ENCODE results near the gene TSC22D4.
A peak's percentile ranks its signal among the peaks of the same experiment; 100 is the strongest.

The TSC22D4 gene

DNA sequence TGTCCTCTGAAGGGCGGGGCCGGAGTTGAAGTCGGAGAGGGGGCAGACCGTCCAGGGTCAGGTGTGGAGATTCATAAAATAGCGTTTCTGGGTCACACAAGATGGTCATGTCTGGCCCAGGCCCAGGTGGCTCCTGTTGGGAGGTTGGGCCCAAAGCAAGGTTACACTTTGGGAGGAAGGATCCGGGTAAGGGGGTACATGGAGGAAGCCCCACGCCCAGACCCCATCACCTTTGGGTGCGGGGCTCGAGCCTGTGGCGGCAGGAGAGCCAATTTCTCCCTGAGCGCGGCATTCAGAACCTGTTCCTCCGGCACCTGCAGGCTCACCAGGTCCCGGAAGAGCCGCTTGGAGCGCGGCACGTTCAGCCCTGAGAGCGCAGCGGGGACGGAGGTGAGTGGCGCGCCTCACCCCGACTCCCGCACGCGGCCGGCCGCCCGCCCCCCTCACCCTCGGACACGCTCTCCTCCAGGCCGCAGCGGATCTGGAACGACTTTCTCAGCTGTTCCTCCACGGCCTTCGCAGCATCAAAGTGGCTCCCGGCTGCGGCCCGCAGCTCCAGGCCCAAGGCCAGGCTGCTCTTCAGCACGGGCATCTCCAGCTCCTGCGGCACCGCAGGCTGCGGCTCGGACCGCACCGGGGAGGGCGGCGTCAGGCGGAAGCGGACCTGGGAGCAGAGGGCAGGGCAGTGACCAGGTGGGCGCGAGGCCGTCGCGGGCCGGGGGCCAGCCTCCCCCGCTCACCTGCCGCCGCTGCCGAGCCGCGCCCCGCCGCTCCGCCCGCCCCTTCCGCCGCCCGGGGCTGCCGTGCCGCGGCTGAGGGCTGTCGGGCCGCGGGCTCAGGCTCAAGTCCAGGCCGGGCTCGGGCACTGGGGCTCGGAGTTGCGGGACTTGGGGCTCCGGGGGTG lies 43.4 kb downstream of the TSC22D4 start (continued):
- TF ChIP-seq IKZF3 (tag by site-specific recombination; IDR thresholded peaks at IDR 0.05) (no peak), YY2 (tag by site-specific recombination; IDR thresholded peaks at IDR 0.05) (no peak), ZNF366 (tag by site-specific recombination; conservative IDR thresholded peaks at IDR 0.05) (no peak), ZNF174 (tag by site-specific recombination; IDR thresholded peaks at IDR 0.05) (no peak), ZNF555 (tag by site-specific recombination; conservative IDR thresholded peaks at IDR 0.05) (no peak), ZNF623 (tag by site-specific recombination; IDR thresholded peaks at IDR 0.05) (no peak), MEIS1 (CRISPR knock-in tag; IDR thresholded peaks at IDR 0.05; ENCODE audit: borderline replicate concordance) (no peak; the same call in 1 of the 2 replicates), ZNF510 (tag by site-specific recombination; IDR thresholded peaks at IDR 0.05; ENCODE audit: insufficient replicate concordance) (no peak), ZNF2 (tag by site-specific recombination; IDR thresholded peaks at IDR 0.05) (peak; percentile 73; the same call in 1 of the 2 replicates), KLF7 (tag by site-specific recombination; IDR thresholded peaks at IDR 0.05; ENCODE audit: borderline replicate concordance) (no peak; the same call in 1 of the 2 replicates), ZBTB20 (tag by site-specific recombination; IDR thresholded peaks at IDR 0.05) (peak; percentile 15; the same call in 1 of the 2 replicates), HOXA7 (CRISPR knock-in tag; IDR thresholded peaks at IDR 0.05; ENCODE audit: borderline replicate concordance) (no peak), ZNF16 (tag by site-specific recombination; IDR thresholded peaks at IDR 0.05; ENCODE audit: low read depth) (no peak), ZNF658 (tag by site-specific recombination; IDR thresholded peaks at IDR 0.05) (no peak), ZNF549 (tag by site-specific recombination; IDR thresholded peaks at IDR 0.05) (no peak), GLI2 (tag by site-specific recombination; IDR thresholded peaks at IDR 0.05; ENCODE audit: borderline replicate concordance, low read depth) (no peak), ZFP3 (tag by site-specific recombination; IDR thresholded peaks at IDR 0.05; ENCODE audit: low read depth) (no peak)
- TF ChIP-seq, protein P1, sequence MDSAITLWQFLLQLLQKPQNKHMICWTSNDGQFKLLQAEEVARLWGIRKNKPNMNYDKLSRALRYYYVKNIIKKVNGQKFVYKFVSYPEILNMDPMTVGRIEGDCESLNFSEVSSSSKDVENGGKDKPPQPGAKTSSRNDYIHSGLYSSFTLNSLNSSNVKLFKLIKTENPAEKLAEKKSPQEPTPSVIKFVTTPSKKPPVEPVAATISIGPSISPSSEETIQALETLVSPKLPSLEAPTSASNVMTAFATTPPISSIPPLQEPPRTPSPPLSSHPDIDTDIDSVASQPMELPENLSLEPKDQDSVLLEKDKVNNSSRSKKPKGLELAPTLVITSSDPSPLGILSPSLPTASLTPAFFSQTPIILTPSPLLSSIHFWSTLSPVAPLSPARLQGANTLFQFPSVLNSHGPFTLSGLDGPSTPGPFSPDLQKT (IDR thresholded peaks at IDR 0.05; ENCODE audit: borderline replicate concordance, low read depth, low read length): no peak
- TF ChIP-seq, protein P2, sequence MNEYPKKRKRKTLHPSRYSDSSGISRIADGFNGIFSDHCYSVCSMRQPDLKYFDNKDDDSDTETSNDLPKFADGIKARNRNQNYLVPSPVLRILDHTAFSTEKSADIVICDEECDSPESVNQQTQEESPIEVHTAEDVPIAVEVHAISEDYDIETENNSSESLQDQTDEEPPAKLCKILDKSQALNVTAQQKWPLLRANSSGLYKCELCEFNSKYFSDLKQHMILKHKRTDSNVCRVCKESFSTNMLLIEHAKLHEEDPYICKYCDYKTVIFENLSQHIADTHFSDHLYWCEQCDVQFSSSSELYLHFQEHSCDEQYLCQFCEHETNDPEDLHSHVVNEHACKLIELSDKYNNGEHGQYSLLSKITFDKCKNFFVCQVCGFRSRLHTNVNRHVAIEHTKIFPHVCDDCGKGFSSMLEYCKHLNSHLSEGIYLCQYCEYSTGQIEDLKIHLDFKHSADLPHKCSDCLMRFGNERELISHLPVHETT (tag by site-specific recombination; IDR thresholded peaks at IDR 0.05): no peak
- TF ChIP-seq, protein P3, sequence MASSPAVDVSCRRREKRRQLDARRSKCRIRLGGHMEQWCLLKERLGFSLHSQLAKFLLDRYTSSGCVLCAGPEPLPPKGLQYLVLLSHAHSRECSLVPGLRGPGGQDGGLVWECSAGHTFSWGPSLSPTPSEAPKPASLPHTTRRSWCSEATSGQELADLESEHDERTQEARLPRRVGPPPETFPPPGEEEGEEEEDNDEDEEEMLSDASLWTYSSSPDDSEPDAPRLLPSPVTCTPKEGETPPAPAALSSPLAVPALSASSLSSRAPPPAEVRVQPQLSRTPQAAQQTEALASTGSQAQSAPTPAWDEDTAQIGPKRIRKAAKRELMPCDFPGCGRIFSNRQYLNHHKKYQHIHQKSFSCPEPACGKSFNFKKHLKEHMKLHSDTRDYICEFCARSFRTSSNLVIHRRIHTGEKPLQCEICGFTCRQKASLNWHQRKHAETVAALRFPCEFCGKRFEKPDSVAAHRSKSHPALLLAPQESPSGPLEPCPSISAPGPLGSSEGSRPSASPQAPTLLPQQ (tag by site-specific recombination; IDR thresholded peaks at IDR 0.05): peak; percentile 67
- TF ChIP-seq, protein P4, sequence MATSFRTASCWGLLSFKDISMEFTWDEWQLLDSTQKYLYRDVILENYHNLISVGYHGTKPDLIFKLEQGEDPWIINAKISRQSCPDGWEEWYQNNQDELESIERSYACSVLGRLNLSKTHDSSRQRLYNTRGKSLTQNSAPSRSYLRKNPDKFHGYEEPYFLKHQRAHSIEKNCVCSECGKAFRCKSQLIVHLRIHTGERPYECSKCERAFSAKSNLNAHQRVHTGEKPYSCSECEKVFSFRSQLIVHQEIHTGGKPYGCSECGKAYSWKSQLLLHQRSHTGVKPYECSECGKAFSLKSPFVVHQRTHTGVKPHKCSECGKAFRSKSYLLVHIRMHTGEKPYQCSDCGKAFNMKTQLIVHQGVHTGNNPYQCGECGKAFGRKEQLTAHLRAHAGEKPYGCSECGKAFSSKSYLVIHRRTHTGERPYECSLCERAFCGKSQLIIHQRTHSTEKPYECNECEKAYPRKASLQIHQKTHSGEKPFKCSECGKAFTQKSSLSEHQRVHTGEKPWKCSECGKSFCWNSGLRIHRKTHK (tag by site-specific recombination; IDR thresholded peaks at IDR 0.05): no peak
- TF ChIP-seq, protein P5, sequence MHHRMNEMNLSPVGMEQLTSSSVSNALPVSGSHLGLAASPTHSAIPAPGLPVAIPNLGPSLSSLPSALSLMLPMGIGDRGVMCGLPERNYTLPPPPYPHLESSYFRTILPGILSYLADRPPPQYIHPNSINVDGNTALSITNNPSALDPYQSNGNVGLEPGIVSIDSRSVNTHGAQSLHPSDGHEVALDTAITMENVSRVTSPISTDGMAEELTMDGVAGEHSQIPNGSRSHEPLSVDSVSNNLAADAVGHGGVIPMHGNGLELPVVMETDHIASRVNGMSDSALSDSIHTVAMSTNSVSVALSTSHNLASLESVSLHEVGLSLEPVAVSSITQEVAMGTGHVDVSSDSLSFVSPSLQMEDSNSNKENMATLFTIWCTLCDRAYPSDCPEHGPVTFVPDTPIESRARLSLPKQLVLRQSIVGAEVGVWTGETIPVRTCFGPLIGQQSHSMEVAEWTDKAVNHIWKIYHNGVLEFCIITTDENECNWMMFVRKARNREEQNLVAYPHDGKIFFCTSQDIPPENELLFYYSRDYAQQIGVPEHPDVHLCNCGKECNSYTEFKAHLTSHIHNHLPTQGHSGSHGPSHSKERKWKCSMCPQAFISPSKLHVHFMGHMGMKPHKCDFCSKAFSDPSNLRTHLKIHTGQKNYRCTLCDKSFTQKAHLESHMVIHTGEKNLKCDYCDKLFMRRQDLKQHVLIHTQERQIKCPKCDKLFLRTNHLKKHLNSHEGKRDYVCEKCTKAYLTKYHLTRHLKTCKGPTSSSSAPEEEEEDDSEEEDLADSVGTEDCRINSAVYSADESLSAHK (tag by site-specific recombination; IDR thresholded peaks at IDR 0.05): no peak
- TF ChIP-seq, protein P6, sequence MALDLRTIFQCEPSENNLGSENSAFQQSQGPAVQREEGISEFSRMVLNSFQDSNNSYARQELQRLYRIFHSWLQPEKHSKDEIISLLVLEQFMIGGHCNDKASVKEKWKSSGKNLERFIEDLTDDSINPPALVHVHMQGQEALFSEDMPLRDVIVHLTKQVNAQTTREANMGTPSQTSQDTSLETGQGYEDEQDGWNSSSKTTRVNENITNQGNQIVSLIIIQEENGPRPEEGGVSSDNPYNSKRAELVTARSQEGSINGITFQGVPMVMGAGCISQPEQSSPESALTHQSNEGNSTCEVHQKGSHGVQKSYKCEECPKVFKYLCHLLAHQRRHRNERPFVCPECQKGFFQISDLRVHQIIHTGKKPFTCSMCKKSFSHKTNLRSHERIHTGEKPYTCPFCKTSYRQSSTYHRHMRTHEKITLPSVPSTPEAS (tag by site-specific recombination; IDR thresholded peaks at IDR 0.05): no peak
- TF ChIP-seq, protein P7, sequence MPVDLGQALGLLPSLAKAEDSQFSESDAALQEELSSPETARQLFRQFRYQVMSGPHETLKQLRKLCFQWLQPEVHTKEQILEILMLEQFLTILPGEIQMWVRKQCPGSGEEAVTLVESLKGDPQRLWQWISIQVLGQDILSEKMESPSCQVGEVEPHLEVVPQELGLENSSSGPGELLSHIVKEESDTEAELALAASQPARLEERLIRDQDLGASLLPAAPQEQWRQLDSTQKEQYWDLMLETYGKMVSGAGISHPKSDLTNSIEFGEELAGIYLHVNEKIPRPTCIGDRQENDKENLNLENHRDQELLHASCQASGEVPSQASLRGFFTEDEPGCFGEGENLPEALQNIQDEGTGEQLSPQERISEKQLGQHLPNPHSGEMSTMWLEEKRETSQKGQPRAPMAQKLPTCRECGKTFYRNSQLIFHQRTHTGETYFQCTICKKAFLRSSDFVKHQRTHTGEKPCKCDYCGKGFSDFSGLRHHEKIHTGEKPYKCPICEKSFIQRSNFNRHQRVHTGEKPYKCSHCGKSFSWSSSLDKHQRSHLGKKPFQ (tag by site-specific recombination; IDR thresholded peaks at IDR 0.05): 0 out of 2 replicates have a peak, but pooled peaks have one; percentile 15
- TF ChIP-seq, protein P8, sequence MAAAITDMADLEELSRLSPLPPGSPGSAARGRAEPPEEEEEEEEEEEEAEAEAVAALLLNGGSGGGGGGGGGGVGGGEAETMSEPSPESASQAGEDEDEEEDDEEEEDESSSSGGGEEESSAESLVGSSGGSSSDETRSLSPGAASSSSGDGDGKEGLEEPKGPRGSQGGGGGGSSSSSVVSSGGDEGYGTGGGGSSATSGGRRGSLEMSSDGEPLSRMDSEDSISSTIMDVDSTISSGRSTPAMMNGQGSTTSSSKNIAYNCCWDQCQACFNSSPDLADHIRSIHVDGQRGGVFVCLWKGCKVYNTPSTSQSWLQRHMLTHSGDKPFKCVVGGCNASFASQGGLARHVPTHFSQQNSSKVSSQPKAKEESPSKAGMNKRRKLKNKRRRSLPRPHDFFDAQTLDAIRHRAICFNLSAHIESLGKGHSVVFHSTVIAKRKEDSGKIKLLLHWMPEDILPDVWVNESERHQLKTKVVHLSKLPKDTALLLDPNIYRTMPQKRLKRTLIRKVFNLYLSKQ (tag by site-specific recombination; IDR thresholded peaks at IDR 0.05; ENCODE audit: borderline replicate concordance): no peak
